ENCODE data around the gene TANGO6. TPM values are rescaled to one million over a fixed set of nuclear protein-coding genes. Genes with fewer than 3 reads are reported as not detected.
"Not testable (repeated sequence)": the region's sequence is repeated elsewhere in the genome, so short reads cannot be mapped to it uniquely, and the experiment has no call there.

TANGO6 gene
- total RNA-seq, 2 experiments from 2014 or later, result 22.7 to 22.8 TPM

DNA sequence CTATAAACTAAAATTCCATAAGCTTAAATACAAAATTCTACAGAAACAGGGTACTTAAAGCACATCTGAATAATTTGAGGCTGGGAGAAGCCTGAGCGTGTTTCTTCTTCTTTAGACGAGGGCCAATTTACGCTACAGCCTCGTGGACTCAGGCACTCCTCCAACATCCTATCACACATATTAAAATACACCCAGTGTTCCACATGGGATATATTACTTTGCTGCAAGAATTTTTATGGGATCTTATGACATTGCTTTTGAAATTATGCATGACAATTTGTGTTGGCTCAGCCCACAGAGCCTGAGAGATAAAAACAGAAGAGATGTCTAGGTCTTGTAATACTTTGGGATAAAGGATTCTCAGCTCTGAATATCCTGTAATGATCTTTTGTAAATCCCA lies 3.5 kb upstream of the TANGO6 start:
- H3K36me3 ChIP-seq (ENCODE audit: insufficient read depth, low read length), result no peaks in the 10 kb centered on the region
- peaks cover 5% of the 10 kb centered on the region for H3K4me1 ChIP-seq (ENCODE audit: insufficient read depth, low read length, poor library complexity, severe bottlenecking)
- no peak overlapping the region for H2AFZ ChIP-seq (ENCODE audit: low read length)
- no peak for DNase-seq (ENCODE audit: low spot score)
- POLR2A ChIA-PET, result no interaction called here
- BruUV-seq (replicated peaks), result no TSS peak
- intact Hi-C loops (cut with micrococcal nuclease; ENCODE audit: unreplicated experiment), result loop anchor here (10.0 kb wide), 1 partner anchor 315 kb away; no protein-coding TSS in a partner anchor
- H3K4me2 ChIP-seq (ENCODE audit: low read length), result no peak overlapping the region
- CTCF ChIA-PET (ENCODE audit: unreplicated experiment), result no interaction called here
- H3K4me3 ChIP-seq (ENCODE audit: low read depth, low read length, poor library complexity, severe bottlenecking), result no peak overlapping the region
- H3K27ac ChIP-seq (ENCODE audit: low read depth, low read length, poor library complexity, severe bottlenecking), result no peak overlapping the region
- H3K79me2 ChIP-seq (ENCODE audit: insufficient read depth, low read depth, low read length), result peaks cover 9% of the 10 kb centered on the region; the same call in 1 of the 2 replicates
- TF ChIP-seq, protein P1, sequence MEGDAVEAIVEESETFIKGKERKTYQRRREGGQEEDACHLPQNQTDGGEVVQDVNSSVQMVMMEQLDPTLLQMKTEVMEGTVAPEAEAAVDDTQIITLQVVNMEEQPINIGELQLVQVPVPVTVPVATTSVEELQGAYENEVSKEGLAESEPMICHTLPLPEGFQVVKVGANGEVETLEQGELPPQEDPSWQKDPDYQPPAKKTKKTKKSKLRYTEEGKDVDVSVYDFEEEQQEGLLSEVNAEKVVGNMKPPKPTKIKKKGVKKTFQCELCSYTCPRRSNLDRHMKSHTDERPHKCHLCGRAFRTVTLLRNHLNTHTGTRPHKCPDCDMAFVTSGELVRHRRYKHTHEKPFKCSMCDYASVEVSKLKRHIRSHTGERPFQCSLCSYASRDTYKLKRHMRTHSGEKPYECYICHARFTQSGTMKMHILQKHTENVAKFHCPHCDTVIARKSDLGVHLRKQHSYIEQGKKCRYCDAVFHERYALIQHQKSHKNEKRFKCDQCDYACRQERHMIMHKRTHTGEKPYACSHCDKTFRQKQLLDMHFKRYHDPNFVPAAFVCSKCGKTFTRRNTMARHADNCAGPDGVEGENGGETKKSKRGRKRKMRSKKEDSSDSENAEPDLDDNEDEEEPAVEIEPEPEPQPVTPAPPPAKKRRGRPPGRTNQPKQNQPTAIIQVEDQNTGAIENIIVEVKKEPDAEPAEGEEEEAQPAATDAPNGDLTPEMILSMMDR (conservative IDR thresholded peaks at IDR 0.05; ENCODE audit: low read length), result no peak
- TF ChIP-seq EZH2phosphoT487 (IDR thresholded peaks at IDR 0.05; ENCODE audit: borderline replicate concordance, low read depth, low read length), result no peak
- no peaks in the 10 kb centered on the region for H3K9me2 ChIP-seq (ENCODE audit: insufficient read depth, low read length)
- no peaks in the 10 kb centered on the region for H3K9me3 ChIP-seq (ENCODE audit: low read length)
- H4K20me1 ChIP-seq (ENCODE audit: insufficient read depth, low read length), result no peaks in the 10 kb centered on the region

DNA sequence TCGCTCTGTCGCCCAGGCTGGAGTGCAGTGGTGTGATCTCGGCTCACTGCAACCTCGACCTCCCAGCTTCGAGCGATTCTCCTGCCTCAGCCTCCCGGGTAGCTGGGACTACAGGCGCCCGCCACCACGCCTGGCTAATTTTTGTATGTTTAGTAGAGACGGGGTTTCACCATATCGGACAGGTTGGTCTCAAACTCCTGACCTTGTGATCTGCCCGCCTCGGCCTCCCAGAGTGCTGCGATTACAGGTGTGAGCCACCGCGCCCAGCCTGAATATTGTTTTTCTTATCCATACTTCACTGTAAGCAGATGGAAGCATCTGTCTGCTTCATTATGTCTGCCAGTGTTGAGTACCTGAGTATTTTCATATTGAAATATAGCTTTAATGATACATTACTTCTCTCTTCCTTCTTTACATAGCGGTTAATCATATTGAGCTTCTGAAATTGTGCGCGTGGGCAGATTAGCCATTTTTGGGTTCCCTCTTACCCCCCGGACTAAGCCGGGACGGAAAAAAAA lies 308 bp upstream of the TANGO6 start:
- H4K20me1 ChIP-seq (ENCODE audit: insufficient read depth, low read length); CTCF ChIA-PET (ENCODE audit: unreplicated experiment); H3K4me1 ChIP-seq (ENCODE audit: insufficient read depth, low read length, poor library complexity, severe bottlenecking); H3K36me3 ChIP-seq (ENCODE audit: insufficient read depth, low read length); H3K9me3 ChIP-seq (ENCODE audit: low read length); H3K9me2 ChIP-seq (ENCODE audit: insufficient read depth, low read length); DNase-seq (ENCODE audit: low spot score); BruUV-seq (replicated peaks); H3K79me2 ChIP-seq (ENCODE audit: insufficient read depth, low read depth, low read length): not testable (repeated sequence)
- H3K27ac ChIP-seq (ENCODE audit: low read depth, low read length, poor library complexity, severe bottlenecking), result peak overlapping the region; percentile 67
- H2AFZ ChIP-seq (ENCODE audit: low read length), result peak overlapping the region; percentile 81
- POLR2A ChIA-PET, result interaction anchor here (0.6 to 1.8 kb wide), 4 partner anchors 9 to 740 kb away, joined by 3 to 10 read pairs (median 4); no protein-coding TSS in a partner anchor
- intact Hi-C loops (cut with micrococcal nuclease; ENCODE audit: unreplicated experiment), result loop anchor here (2.0 to 10.0 kb wide), 2 partner anchors 288 to 318 kb away; no protein-coding TSS in a partner anchor
- H3K4me2 ChIP-seq (ENCODE audit: low read length), result peak overlapping the region; percentile 70
- peak overlapping the region; percentile 76 for H3K4me3 ChIP-seq (ENCODE audit: low read depth, low read length, poor library complexity, severe bottlenecking)

DNA sequence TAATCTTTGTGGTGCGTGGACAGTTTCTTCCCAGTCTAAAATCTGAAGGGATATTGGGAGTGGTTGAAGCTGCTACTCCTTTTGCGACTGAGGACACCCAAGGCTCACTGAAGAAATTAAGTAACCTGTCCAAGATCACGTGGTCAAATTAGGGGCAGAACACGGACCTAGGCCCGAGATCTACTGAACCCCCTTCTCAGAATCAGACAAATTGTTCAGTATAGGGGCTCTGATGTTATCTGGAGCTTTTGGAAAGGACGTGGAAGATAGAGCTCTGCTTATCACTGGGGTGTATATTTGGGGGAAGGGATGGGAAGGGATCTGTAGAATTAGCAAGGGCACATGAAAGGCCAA lies 857 bp downstream of the TANGO6 start:
- Histone ChIP-seq H2AFZ (ENCODE audit: low read length) (peak overlapping the region; percentile 81), H4K20me1 (ENCODE audit: insufficient read depth, low read length) (no peaks in the 10 kb centered on the region), H3K9me3 (ENCODE audit: low read length) (no peaks in the 10 kb centered on the region), H3K4me2 (ENCODE audit: low read length) (peak overlapping the region; percentile 70), H3K79me2 (ENCODE audit: insufficient read depth, low read depth, low read length) (peaks cover 9% of the 10 kb centered on the region; the same call in 1 of the 2 replicates), H3K4me1 (ENCODE audit: insufficient read depth, low read length, poor library complexity, severe bottlenecking) (peaks cover 9% of the 10 kb centered on the region), H3K36me3 (ENCODE audit: insufficient read depth, low read length) (peaks cover 2% of the 10 kb centered on the region; the same call in 1 of the 2 replicates), H3K27ac (ENCODE audit: low read depth, low read length, poor library complexity, severe bottlenecking) (peak overlapping the region; percentile 67), H3K4me3 (ENCODE audit: low read depth, low read length, poor library complexity, severe bottlenecking) (peak overlapping the region; percentile 76), H3K9me2 (ENCODE audit: insufficient read depth, low read length) (no peaks in the 10 kb centered on the region)
- POLR2A ChIA-PET, result interaction anchor here (1.8 kb wide), 1 partner anchor 10 kb away, joined by 10 read pairs; no protein-coding TSS in a partner anchor
- TF ChIP-seq, protein P1 (conservative IDR thresholded peaks at IDR 0.05; ENCODE audit: low read length), result peak; percentile 41
- no peak for TF ChIP-seq EZH2phosphoT487 (IDR thresholded peaks at IDR 0.05; ENCODE audit: borderline replicate concordance, low read depth, low read length)
- CTCF ChIA-PET (ENCODE audit: unreplicated experiment), result interaction anchor here (1.0 kb wide), 1 partner anchor 285 kb away, joined by 3 read pairs; no protein-coding TSS in a partner anchor
- BruUV-seq (replicated peaks), result no TSS peak
- intact Hi-C loops (cut with micrococcal nuclease; ENCODE audit: unreplicated experiment), result loop anchor here (10.0 kb wide), 1 partner anchor 319 kb away; no protein-coding TSS in a partner anchor
- no peak for DNase-seq (ENCODE audit: low spot score)
